ENCODE data around the gene RACGAP1.

Gene RACGAP1

GRCh38 chr12:49969651-49970429 lies 55.5 kb downstream of the RACGAP1 start:
- DNase-seq = peak in 2 of 56 donors; percentile 12 to 34

- peak in 48 of 56 donors; percentile 20 to 86 (median 58) for DNase-seq
These were observed 56.3 kb downstream of the RACGAP1 start for GRCh38 chr12:49969027-49969426.

GRCh38 chr12:49968471-49968870 lies 56.8 kb downstream of the RACGAP1 start:
- no peak for DNase-seq

GRCh38 chr12:49967777-49968250 lies 57.5 kb downstream of the RACGAP1 start:
- peak in 1 of 56 donors; percentile 51 for DNase-seq

- peak; percentile 42 to 97 (median 86) for DNase-seq
These were observed 58.1 kb downstream of the RACGAP1 start for GRCh38 chr12:49967042-49967776.

- no peak for DNase-seq
These were observed 58.7 kb downstream of the RACGAP1 start for GRCh38 chr12:49966511-49967041.

- DNase-seq = no peak
These were observed 59.5 kb downstream of the RACGAP1 start for GRCh38 chr12:49965836-49966235.

- DNase-seq = no peak
These were observed 60.3 kb downstream of the RACGAP1 start for GRCh38 chr12:49964849-49965624.

GRCh38 chr12:49963976-49964815 lies 61.1 kb downstream of the RACGAP1 start:
- no peak for DNase-seq

GRCh38 chr12:49962861-49963765 lies 62.2 kb downstream of the RACGAP1 start:
- DNase-seq = peak in 29 of 56 donors; percentile 13 to 86 (median 34)

- DNase-seq = no peak
These were observed 63.1 kb downstream of the RACGAP1 start for GRCh38 chr12:49961993-49962764.

GRCh38 chr12:49961111-49961922 lies 64.0 kb downstream of the RACGAP1 start, which contains the start of gene AQP5:
TSS of gene AQP5 (plus strand) at chr12:49961872. CDS start at chr12:49962018, 146 bp downstream.
- DNase-seq = no peak

GRCh38 chr12:49960474-49961110 lies 64.7 kb downstream of the RACGAP1 start:
- DNase-seq = no peak

GRCh38 chr12:49959685-49960473 lies 65.4 kb downstream of the RACGAP1 start:
- no peak for DNase-seq

- DNase-seq = no peak
These were observed 67.7 kb downstream of the RACGAP1 start for GRCh38 chr12:49957570-49957967.

Measured in amygdala (tissue), 56 donors.